HepG2 (cell line): ENCODE measurements around the gene EDC3. TPM values are rescaled to one million over a fixed set of nuclear protein-coding genes. Genes with fewer than 3 reads are reported as not detected.

Source experiments
- ATAC-seq: fragments of 200-7000 bp; cut with Tn5 transposase; 3 replicates; pipeline ENCODE4 v1.9.1; 2020; ENCODE audit warnings: mild to moderate bottlenecking, moderate library complexity
- BruUV-seq: library from RNA; stranded (reverse); fragments of 400-500 nt; replicated peaks from 2 replicates; lab custom pipeline; 2021; lab: Mats Ljungman, UMichigan
- CTCF ChIA-PET: fragments of 300-600 bp; formaldehyde crosslinking; extraction: SDS; loops from one replicate; lab custom pipeline; 2021; ENCODE audit warnings: low total read pairs, inconsistent platforms, low intra/inter-chr PET ratio; lab: Yijun Ruan, JAX
- POLR2A ChIA-PET: fragments of 350-600 bp; sonication (Branson Sonifier 250); formaldehyde crosslinking; loops from one replicate; lab custom pipeline; 2020; ENCODE audit warnings: antibody characterized with exemption, inconsistent platforms; lab: Yijun Ruan, JAX
- DNase-seq: peaks from one replicate; pipeline ENCODE4 v3.0.0-alpha.2; 2015; ENCODE audit warnings: low spot score
- FAIRE-seq: peaks from 3 replicates; lab custom pipeline; 2011; peaks lifted over from hg19 to GRCh38; lab: Jason Lieb, UNC
- H2AFZ ChIP-seq: one replicate; pipeline ENCODE4 v1.6.1; 2011; ENCODE audit warnings: low read length, inconsistent platforms
- H3K27ac ChIP-seq: fragments of 300-600 bp; 3 replicates; pipeline ENCODE4 v1.8.0; 2011; ENCODE audit warnings: mixed run types, mild to moderate bottlenecking, mixed read lengths, low read length, inconsistent platforms; ENCODE audit not compliant: insufficient read depth; ENCODE audit errors: extremely low read length
- H3K27me3 ChIP-seq, 2 experiments: fragments of 200-600 bp in 1 of 2; 2 replicates in 1 of 2; 3 replicates in 1 of 2; pipeline versions ENCODE4 v1.6.0 to v1.8.0; 2011; ENCODE audit warnings: low read length in 2 of 2, mild to moderate bottlenecking in 2 of 2, moderate library complexity in 2 of 2, inconsistent platforms in 1 of 2; ENCODE audit not compliant: insufficient read depth in 2 of 2, control insufficient read depth in 1 of 2
- H3K36me3 ChIP-seq, 2 experiments: fragments of 200-600 bp in 1 of 2; replicated peaks in 1 of 2; 2 replicates in 1 of 2; 3 replicates in 1 of 2; pipeline versions ENCODE4 v1.5.1 to v1.8.0; 2011; ENCODE audit warnings: low read length in 2 of 2, inconsistent platforms in 1 of 2; ENCODE audit not compliant: insufficient read depth in 2 of 2, control insufficient read depth in 1 of 2
- H3K4me1 ChIP-seq: 2 replicates; pipeline ENCODE4 v1.5.1; 2012; ENCODE audit warnings: low read length, inconsistent platforms; ENCODE audit not compliant: insufficient read depth
- H3K4me2 ChIP-seq: 2 replicates; pipeline ENCODE4 v1.6.0; 2011; ENCODE audit warnings: low read depth, low read length, inconsistent platforms
- H3K4me3 ChIP-seq, 3 experiments: fragments of 200-600 bp in 1 of 3; sonication (generic), shearing (Covaris generic) in 1 of 3; replicated peaks in 1 of 3; 2 replicates each; pipeline ENCODE4 v1.5.1; 2011 to 2016; ENCODE audit warnings: low read length in 3 of 3, inconsistent platforms in 2 of 3, low read depth in 2 of 3, mild to moderate bottlenecking in 2 of 3, control low read depth in 1 of 3, mixed read lengths in 1 of 3; ENCODE audit not compliant: insufficient read depth in 1 of 3
- H3K79me2 ChIP-seq: one replicate; pipeline ENCODE4 v1.6.1; 2011; ENCODE audit warnings: low read length, inconsistent platforms; ENCODE audit not compliant: insufficient read depth
- H3K9ac ChIP-seq: 2 replicates; pipeline ENCODE4 v1.6.0; 2011; ENCODE audit warnings: mild to moderate bottlenecking, low read depth, low read length, inconsistent platforms; ENCODE audit not compliant: insufficient read depth
- H3K9me3 ChIP-seq: 2 replicates; pipeline ENCODE4 v1.5.1; 2012; ENCODE audit warnings: mild to moderate bottlenecking, low read length
- H4K20me1 ChIP-seq: 2 replicates; pipeline ENCODE4 v1.6.0; 2011; ENCODE audit warnings: inconsistent platforms, mild to moderate bottlenecking, low read length, moderate library complexity; ENCODE audit not compliant: insufficient read depth
- BORCS8-MEF2B ChIP-seq: sonication (generic); formaldehyde crosslinking; IDR thresholded peaks from 2 replicates; pipeline ENCODE4 v1.8.0; 2022; ENCODE audit warnings: mild to moderate bottlenecking, missing genetic modification reagents
- CBX1 ChIP-seq: IDR thresholded peaks from one replicate; pipeline ENCODE4 v1.6.1; 2016; ENCODE audit warnings: antibody characterized with exemption, low read depth
- CENPX ChIP-seq: sonication (generic); formaldehyde crosslinking; IDR thresholded peaks from 2 replicates; pipeline ENCODE4 v1.9.0; 2021; ENCODE audit warnings: mild to moderate bottlenecking, missing genetic modification reagents, moderate library complexity
- ETV6 ChIP-seq: sonication (generic); formaldehyde crosslinking; conservative IDR thresholded peaks from 2 replicates; pipeline ENCODE4 v1.4.0; 2020; ENCODE audit warnings: missing genetic modification reagents
- IRF2 ChIP-seq: IDR thresholded peaks from 2 replicates; pipeline ENCODE4 v1.6.1; 2018; ENCODE audit warnings: missing genetic modification reagents, missing compliant biosample characterization
- MTF1 ChIP-seq: sonication (generic); formaldehyde crosslinking; IDR thresholded peaks from 2 replicates; pipeline ENCODE4 v1.5.0; 2020; ENCODE audit warnings: missing genetic modification reagents
- NCOA5 ChIP-seq: sonication (generic); formaldehyde crosslinking; IDR thresholded peaks from 2 replicates; pipeline ENCODE4 v1.4.0; 2020; ENCODE audit warnings: missing genetic modification reagents
- POLR2G ChIP-seq: fragments of 200-400 bp; formaldehyde crosslinking; IDR thresholded peaks from 2 replicates; pipeline ENCODE4 v1.6.1; 2018; ENCODE audit warnings: mild to moderate bottlenecking, low read depth, low read length, moderate library complexity
- TMF1 ChIP-seq: sonication (generic); formaldehyde crosslinking; IDR thresholded peaks from 2 replicates; pipeline ENCODE4 v1.8.1; 2022; ENCODE audit warnings: low read depth, missing genetic modification reagents
- ZFP62 ChIP-seq: sonication (generic); formaldehyde crosslinking; IDR thresholded peaks from 2 replicates; pipeline ENCODE4 v1.4.0; 2020; ENCODE audit warnings: missing genetic modification reagents
- ZNF274 ChIP-seq: sonication (generic); formaldehyde crosslinking; IDR thresholded peaks from 2 replicates; pipeline ENCODE4 v1.5.1; 2020; ENCODE audit warnings: mild to moderate bottlenecking, missing genetic modification reagents
- WGBS: methylation state at CpG from one replicate; pipeline ENCODE4 v1.1.6; 2017; ENCODE audit warnings: low lambda C conversion rate; 5-methylcytosine and 5-hydroxymethylcytosine counted together
- in situ Hi-C: cut with HindIII; loops from 2 replicates; pipeline ENCODE4 v1.10.0; 2017; ENCODE audit warnings: low pct_unique_long_range_greater_than_20kb; ENCODE audit not compliant: extremely low pct_ligation_motif_present
- intact Hi-C: fragments of 100-400 bp; cut with micrococcal nuclease; formaldehyde crosslinking; loops from one replicate; pipeline ENCODE4 v1.10.0; 2022; ENCODE audit not compliant: unreplicated experiment
- polyA plus RNA-seq, 8 experiments: library from polyadenylated mRNA; depleted of rRNA in 3 of 8; stranded (reverse) in 7 of 8; unstranded in 1 of 8; fragments of >200 nt; fragmentation: Illumina TruSeq in 4 of 8; extraction: Trizol in 4 of 8; gene quantifications; 2 replicates each; pipeline versions ENCODE4 v1.2.1 to v1.2.3, GENCODE V29; 2011 to 2016; ENCODE audit warnings: low read depth in 4 of 8, missing spikeins in 1 of 8, mixed read lengths in 1 of 8; ENCODE audit not compliant: insufficient read depth in 1 of 8
- total RNA-seq, 5 experiments: library from RNA; depleted of rRNA; stranded (reverse); fragments of >200 nt; fragmentation: Illumina TruSeq; extraction: Trizol; gene quantifications; 2 replicates each; pipeline ENCODE4 v1.2.3, GENCODE V29; 2016; ENCODE audit warnings: low read depth in 1 of 5
- TF ChIP-seq, protein P1 (sequence below): IDR thresholded peaks from 2 replicates; pipeline ENCODE4 v1.6.1; 2012; ENCODE audit warnings: inconsistent platforms
- TF ChIP-seq, protein P2 (sequence below): IDR thresholded peaks from 2 replicates; pipeline ENCODE4 v1.6.1; 2016; ENCODE audit warnings: low read depth
- TF ChIP-seq, protein P3 (sequence below): sonication (generic); formaldehyde crosslinking; conservative IDR thresholded peaks from 2 replicates; pipeline ENCODE4 v1.5.0; 2020; ENCODE audit warnings: missing genetic modification reagents
- TF ChIP-seq, protein P4 (sequence below): IDR thresholded peaks from 2 replicates; pipeline ENCODE4 v1.6.1; 2016; ENCODE audit warnings: missing compliant biosample characterization, missing genetic modification reagents, borderline replicate concordance
- TF ChIP-seq, protein P5 (sequence below): sonication (generic); formaldehyde crosslinking; IDR thresholded peaks from 2 replicates; pipeline ENCODE4 v1.4.0; 2020; ENCODE audit warnings: mild to moderate bottlenecking, missing genetic modification reagents
- TF ChIP-seq, protein P6 (sequence below): sonication (generic); formaldehyde crosslinking; IDR thresholded peaks from 2 replicates; pipeline ENCODE4 v1.5.0; 2020; ENCODE audit warnings: missing genetic modification reagents

EDC3 gene
- total and polyA plus RNA-seq, 2 of the 13 experiments (the other 11 are each of a cell fraction or from before 2014, with no cell fraction given): 17.4 to 32.0 TPM

DNA sequence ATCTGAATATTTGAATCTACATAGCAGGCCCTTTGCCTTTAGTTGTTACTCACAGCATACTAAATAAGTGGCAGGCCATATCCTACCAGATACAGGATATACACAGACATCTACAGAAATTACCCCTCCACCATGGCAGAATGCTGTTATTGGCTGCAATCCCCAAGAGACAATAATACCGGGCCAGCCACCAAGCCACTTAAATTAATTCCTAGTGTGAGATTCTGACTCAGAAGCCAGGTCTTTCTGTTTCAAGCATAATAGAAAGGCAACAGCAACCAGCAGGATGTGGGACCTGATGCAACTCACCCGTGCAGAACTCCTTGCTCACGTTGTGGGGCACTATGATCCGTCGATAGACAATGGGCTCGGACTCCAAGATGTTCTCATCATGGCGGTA lies 40.4 kb downstream of the EDC3 start:
- ChIA-PET CTCF (no interaction called here), POLR2A (no interaction called here)
- no peaks in the 10 kb centered on the region for H3K9me3 ChIP-seq
- no peak for FAIRE-seq
- no peak overlapping the region for H3K27ac ChIP-seq
- H4K20me1 ChIP-seq: no peaks in the 10 kb centered on the region
- no TSS peak for BruUV-seq
- H3K4me1 ChIP-seq: peaks cover 19% of the 10 kb centered on the region
- H3K79me2 ChIP-seq: peaks cover 10% of the 10 kb centered on the region
- ATAC-seq: no peak
- intact Hi-C loops (loop anchor here (1.0 kb wide), 1 partner anchor 38 kb away; no protein-coding TSS in a partner anchor), in situ Hi-C loops (no loop called here)
- H3K9ac ChIP-seq: no peak overlapping the region
- no peak for DNase-seq
- peaks cover 9 to 43% of the 10 kb centered on the region in 2 experiments for H3K36me3 ChIP-seq
- TF ChIP-seq, protein P1, sequence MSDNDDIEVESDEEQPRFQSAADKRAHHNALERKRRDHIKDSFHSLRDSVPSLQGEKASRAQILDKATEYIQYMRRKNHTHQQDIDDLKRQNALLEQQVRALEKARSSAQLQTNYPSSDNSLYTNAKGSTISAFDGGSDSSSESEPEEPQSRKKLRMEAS: no peak
- no peak for TF ChIP-seq ETV6 (CRISPR knock-in tag)
- no peak for TF ChIP-seq POLR2G
- no peak for TF ChIP-seq BORCS8-MEF2B (CRISPR knock-in tag)
- TF ChIP-seq, protein P2, sequence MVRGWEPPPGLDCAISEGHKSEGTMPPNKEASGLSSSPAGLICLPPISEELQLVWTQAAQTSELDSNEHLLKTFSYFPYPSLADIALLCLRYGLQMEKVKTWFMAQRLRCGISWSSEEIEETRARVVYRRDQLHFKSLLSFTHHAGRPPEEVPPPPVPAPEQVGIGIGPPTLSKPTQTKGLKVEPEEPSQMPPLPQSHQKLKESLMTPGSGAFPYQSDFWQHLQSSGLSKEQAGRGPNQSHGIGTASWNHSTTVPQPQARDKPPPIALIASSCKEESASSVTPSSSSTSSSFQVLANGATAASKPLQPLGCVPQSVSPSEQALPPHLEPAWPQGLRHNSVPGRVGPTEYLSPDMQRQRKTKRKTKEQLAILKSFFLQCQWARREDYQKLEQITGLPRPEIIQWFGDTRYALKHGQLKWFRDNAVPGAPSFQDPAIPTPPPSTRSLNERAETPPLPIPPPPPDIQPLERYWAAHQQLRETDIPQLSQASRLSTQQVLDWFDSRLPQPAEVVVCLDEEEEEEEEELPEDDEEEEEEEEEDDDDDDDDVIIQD (CRISPR knock-in tag): no peak
- TF ChIP-seq, protein P3, sequence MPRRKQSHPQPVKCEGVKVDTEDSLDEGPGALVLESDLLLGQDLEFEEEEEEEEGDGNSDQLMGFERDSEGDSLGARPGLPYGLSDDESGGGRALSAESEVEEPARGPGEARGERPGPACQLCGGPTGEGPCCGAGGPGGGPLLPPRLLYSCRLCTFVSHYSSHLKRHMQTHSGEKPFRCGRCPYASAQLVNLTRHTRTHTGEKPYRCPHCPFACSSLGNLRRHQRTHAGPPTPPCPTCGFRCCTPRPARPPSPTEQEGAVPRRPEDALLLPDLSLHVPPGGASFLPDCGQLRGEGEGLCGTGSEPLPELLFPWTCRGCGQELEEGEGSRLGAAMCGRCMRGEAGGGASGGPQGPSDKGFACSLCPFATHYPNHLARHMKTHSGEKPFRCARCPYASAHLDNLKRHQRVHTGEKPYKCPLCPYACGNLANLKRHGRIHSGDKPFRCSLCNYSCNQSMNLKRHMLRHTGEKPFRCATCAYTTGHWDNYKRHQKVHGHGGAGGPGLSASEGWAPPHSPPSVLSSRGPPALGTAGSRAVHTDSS: no peak
- TF ChIP-seq MTF1 (CRISPR knock-in tag): no peak
- TF ChIP-seq, protein P4, sequence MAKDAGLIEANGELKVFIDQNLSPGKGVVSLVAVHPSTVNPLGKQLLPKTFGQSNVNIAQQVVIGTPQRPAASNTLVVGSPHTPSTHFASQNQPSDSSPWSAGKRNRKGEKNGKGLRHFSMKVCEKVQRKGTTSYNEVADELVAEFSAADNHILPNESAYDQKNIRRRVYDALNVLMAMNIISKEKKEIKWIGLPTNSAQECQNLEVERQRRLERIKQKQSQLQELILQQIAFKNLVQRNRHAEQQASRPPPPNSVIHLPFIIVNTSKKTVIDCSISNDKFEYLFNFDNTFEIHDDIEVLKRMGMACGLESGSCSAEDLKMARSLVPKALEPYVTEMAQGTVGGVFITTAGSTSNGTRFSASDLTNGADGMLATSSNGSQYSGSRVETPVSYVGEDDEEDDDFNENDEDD: no peak
- TF ChIP-seq IRF2 (CRISPR knock-in tag): no peak
- TF ChIP-seq NCOA5 (CRISPR knock-in tag): no peak
- TF ChIP-seq, protein P5, sequence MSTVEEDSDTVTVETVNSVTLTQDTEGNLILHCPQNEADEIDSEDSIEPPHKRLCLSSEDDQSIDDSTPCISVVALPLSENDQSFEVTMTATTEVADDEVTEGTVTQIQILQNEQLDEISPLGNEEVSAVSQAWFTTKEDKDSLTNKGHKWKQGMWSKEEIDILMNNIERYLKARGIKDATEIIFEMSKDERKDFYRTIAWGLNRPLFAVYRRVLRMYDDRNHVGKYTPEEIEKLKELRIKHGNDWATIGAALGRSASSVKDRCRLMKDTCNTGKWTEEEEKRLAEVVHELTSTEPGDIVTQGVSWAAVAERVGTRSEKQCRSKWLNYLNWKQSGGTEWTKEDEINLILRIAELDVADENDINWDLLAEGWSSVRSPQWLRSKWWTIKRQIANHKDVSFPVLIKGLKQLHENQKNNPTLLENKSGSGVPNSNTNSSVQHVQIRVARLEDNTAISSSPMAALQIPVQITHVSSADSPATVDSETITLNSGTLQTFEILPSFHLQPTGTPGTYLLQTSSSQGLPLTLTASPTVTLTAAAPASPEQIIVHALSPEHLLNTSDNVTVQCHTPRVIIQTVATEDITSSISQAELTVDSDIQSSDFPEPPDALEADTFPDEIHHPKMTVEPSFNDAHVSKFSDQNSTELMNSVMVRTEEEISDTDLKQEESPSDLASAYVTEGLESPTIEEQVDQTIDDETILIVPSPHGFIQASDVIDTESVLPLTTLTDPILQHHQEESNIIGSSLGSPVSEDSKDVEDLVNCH (CRISPR knock-in tag): no peak
- no peak for TF ChIP-seq ZNF274 (CRISPR knock-in tag)
- TF ChIP-seq ZFP62 (CRISPR knock-in tag): no peak
- no peak for TF ChIP-seq CENPX
- no peak for TF ChIP-seq TMF1 (CRISPR knock-in tag)
- TF ChIP-seq CBX1: no peak
- TF ChIP-seq, protein P6, sequence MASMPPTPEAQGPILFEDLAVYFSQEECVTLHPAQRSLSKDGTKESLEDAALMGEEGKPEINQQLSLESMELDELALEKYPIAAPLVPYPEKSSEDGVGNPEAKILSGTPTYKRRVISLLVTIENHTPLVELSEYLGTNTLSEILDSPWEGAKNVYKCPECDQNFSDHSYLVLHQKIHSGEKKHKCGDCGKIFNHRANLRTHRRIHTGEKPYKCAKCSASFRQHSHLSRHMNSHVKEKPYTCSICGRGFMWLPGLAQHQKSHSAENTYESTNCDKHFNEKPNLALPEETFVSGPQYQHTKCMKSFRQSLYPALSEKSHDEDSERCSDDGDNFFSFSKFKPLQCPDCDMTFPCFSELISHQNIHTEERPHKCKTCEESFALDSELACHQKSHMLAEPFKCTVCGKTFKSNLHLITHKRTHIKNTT (CRISPR knock-in tag): no peak
- no peak overlapping the region for H3K4me3 ChIP-seq
- H2AFZ ChIP-seq: no peak overlapping the region
- H3K4me2 ChIP-seq: no peak overlapping the region
- no peaks in the 10 kb centered on the region for H3K27me3 ChIP-seq
- WGBS: 95% methylated on average over 7 of the region's 7 CpGs
